HUES64 (cell line): Measurements from ENCODE around the gene SCARF1.

Experiments
- H3K27ac ChIP-seq: 2 replicates; pipeline ENCODE4 v1.7.0; 2013; ENCODE audit warnings: low read depth, low read length, inconsistent platforms
- H3K27me3 ChIP-seq: 2 replicates; pipeline ENCODE4 v1.6.1; 2013; ENCODE audit warnings: mild to moderate bottlenecking, low read length; ENCODE audit not compliant: insufficient read depth
- H3K36me3 ChIP-seq: 2 replicates; pipeline ENCODE4 v1.6.1; 2013; ENCODE audit warnings: mild to moderate bottlenecking, low read length; ENCODE audit not compliant: insufficient read depth
- H3K4me1 ChIP-seq: 2 replicates; pipeline ENCODE4 v1.6.1; 2013; ENCODE audit warnings: mild to moderate bottlenecking, low read length, moderate library complexity; ENCODE audit not compliant: insufficient read depth
- H3K4me3 ChIP-seq: 2 replicates; pipeline ENCODE4 v1.5.1; 2013; ENCODE audit warnings: mild to moderate bottlenecking, low read length, moderate library complexity
- H3K9ac ChIP-seq: 2 replicates; pipeline ENCODE4 v1.6.1; 2013; ENCODE audit warnings: mild to moderate bottlenecking, low read depth, low read length
- H3K9me3 ChIP-seq: 2 replicates; pipeline ENCODE4 v1.6.1; 2013; ENCODE audit warnings: low read depth, low read length; ENCODE audit not compliant: insufficient read depth
- WGBS: fragments of 150-250, 120-280 bp; methylation state at CpG from one replicate; pipeline ENCODE4 v1.1.7; 2013; ENCODE audit warnings: missing lambda C conversion rate; 5-methylcytosine and 5-hydroxymethylcytosine counted together

The SCARF1 gene

DNA sequence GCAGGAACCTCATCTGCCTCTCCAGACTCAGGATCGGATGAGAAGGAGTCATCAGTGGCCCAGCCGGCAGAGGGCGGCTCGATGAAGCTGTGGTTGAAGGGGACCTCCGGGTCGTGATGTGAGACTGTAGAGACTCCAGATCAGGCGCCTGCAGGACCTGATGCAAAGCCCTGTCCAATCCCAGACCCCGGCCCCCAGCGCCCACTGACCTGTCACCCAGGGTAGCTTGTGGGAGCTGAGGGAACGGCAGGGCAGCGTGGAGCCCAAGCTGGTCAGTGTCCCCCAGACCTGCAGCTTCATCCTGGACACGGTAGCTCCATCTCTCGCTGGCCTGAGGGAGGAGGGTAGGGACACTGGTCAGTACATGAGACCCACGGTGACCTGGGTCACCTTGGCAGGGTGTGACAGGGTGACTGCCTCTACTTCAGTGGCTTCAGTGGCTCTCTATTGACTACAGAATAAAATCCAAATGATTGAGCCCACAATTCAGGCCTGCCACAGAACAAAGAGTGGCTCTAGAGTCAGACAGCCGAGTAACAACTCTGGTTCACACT lies 8.7 kb downstream of the SCARF1 start:
- 84% methylated on average over 15 of the region's 15 CpGs for WGBS
- no peak overlapping the region for H3K4me3 ChIP-seq

DNA sequence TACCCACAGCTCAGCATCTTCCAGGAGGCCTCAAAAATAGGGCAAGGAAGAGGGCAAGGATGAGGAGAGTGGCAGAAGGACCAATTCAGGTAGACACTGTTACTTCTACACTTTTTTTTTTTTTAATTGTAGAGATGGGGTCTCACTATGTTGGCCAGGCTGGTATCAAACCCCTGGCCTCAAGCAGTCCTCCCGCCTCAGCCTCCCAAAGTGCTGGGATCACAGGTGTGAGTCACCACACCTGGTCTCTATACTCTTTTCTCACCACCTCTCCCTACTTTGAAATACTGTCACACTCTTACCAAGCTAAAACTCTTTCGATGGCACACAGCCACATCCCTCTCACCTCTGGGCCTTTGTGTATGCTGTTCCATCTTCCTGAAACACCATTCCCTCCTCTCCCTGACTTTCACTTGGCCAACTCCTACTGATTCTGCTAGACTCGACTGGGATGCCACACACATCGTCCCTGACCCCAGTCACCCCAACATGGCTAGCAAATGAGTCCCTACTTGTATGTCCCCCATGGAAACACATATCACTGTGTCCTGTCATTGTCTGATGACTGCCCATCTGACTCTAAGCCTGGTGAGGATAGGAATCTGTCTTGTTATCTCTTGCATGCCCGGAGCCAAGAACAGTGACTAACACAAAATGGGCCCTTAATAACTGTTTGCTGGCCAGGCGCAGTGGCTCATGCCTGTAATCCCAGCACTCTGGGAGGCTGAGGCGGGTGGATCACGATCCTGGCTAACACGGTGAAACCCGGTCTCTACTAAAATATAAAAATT lies 9.7 kb downstream of the SCARF1 start:
- Histone ChIP-seq H3K4me1 (peaks cover 9% of the 10 kb centered on the region; the same call in 1 of the 2 replicates), H3K27me3 (no peaks in the 10 kb centered on the region), H3K9ac (no peak overlapping the region), H3K9me3 (no peaks in the 10 kb centered on the region), H3K36me3 (no peaks in the 10 kb centered on the region), H3K4me3 (no peak overlapping the region), H3K27ac (no peak overlapping the region)
- 87% methylated on average over 10 of the region's 10 CpGs for WGBS

More for the DNA sequence above, 8.7 kb downstream of the SCARF1 start:
- no peaks in the 10 kb centered on the region for H3K36me3 ChIP-seq
- H3K9me3 ChIP-seq: no peaks in the 10 kb centered on the region
- no peaks in the 10 kb centered on the region for H3K27me3 ChIP-seq
- H3K4me1 ChIP-seq: peaks cover 9% of the 10 kb centered on the region; the same call in 1 of the 2 replicates
- no peak overlapping the region for H3K27ac ChIP-seq
- H3K9ac ChIP-seq: no peak overlapping the region

DNA sequence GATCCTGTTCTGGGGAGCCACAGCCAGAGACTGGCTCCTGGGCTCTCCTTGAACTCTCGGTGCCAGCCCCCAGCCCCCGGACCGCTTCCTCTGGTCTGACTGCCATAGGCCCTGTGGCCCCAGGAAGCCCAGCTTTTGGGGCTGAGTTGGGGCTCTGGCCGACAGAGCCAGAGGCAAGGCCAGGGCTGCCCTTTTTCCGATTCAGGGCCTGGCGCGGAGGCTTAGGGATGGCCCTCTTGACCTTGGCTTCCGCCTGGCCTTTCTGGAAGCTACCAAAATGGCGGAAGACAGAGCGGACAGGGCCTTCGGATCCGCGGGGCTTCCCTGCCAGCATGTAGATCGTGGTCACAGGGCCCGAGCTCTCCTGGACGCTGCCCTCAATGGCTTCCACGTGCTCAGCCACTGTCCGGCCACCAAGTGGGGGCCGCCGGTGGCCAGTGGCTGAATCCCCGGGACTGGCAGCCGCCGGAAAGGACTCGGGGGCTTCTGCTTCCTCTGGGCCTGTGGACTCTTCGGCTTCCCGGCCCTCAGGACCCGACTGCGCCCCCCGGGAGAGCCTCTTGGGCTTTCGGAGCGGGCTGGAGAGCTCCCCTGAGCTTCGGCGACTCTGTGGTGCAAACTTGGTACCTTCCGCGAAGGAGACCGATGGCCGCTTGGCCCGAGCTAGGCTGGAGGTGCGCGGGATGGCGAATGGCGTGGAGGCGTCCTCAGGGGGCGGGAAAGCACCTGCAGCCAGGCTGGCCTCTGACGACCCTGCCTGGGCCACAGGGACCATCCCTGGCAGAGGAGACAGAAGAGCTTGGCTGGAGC lies 10.5 kb downstream of the SCARF1 start:
- Histone ChIP-seq H3K27ac (no peak overlapping the region), H3K4me1 (peaks cover 9% of the 10 kb centered on the region; the same call in 1 of the 2 replicates), H3K4me3 (no peak overlapping the region), H3K9me3 (no peaks in the 10 kb centered on the region), H3K36me3 (no peaks in the 10 kb centered on the region), H3K9ac (no peak overlapping the region), H3K27me3 (peaks cover 2% of the 10 kb centered on the region; the same call in 1 of the 2 replicates)
- WGBS: 95% methylated on average over 45 of the region's 45 CpGs

DNA sequence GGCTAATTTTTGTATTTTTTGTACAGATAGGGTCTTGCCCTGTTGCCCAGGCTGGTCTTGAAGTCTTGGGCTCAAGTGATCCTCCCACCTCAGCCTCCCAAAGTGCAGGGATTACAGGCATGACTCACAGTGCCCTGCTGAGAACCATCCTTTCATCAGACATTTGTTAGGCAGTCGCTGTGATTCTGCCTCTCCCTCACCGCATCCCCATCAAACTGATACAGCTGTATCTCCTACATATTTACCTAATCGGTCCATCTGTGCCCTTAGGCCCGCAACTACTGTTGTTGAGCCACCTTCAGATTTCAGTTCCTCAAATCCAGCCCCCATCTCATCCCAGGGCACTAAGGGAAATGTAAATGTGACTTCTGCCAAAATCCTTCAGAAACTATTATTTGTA lies 14.9 kb downstream of the SCARF1 start:
- 64% methylated on average over 4 of the region's 4 CpGs for WGBS
- peaks cover 14% of the 10 kb centered on the region; the same call in 1 of the 2 replicates for H3K4me1 ChIP-seq

DNA sequence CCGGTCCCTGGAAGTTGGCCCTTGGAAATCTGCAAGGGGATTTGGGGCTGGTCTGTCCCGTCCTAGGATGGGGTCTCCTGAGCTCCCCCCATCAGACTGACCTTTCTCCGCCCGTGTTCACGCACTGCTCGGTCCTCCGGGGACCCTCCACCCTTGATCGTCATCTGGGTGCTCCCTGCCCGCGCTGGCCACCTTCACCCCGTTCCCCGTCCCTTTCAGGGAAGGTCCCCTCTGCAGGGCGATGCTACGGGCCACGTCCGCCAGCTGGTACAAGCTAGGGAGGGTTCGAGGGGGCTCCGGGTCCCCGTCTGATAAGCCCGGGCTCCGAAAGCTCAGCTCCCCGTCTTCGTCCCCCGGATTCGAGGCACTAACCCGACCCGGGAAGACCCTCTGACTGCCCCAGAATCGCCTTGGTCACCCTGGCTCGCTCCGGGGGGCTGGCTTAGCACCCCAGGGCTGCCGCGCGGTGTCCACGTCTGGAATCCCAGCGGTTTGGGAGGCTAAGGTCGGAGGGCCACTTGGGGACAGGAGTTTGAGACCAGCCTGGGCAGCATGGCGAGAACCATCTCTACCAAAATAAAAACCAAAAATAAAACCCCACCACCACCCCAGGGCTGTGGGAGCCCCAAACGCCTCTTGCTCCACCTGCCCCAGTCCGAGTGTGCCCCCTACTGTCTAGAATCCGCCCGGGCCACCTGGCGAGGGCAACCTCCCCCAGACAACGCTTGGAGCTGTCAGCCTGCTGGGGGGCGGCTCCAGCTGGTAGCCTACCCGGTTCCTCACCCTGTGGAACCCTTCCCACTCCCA lies 15.8 kb downstream of the SCARF1 start:
- no peaks in the 10 kb centered on the region for H3K36me3 ChIP-seq
- peaks cover 16% of the 10 kb centered on the region; the same call in 1 of the 2 replicates for H3K27me3 ChIP-seq
- peak overlapping the region; percentile 82 for H3K9ac ChIP-seq
- 14% methylated on average over 45 of the region's 45 CpGs for WGBS
- H3K9me3 ChIP-seq: no peaks in the 10 kb centered on the region
- H3K4me1 ChIP-seq: peaks cover 21% of the 10 kb centered on the region; the same call in 1 of the 2 replicates
- no peak overlapping the region for H3K27ac ChIP-seq
- peak overlapping the region; percentile 84 for H3K4me3 ChIP-seq

More for the DNA sequence above, 14.9 kb downstream of the SCARF1 start:
- Histone ChIP-seq H3K9me3 (no peaks in the 10 kb centered on the region), H3K4me3 (no peak overlapping the region), H3K27me3 (peaks cover 16% of the 10 kb centered on the region; the same call in 1 of the 2 replicates), H3K27ac (no peak overlapping the region), H3K9ac (no peak overlapping the region), H3K36me3 (no peaks in the 10 kb centered on the region)

- Histone ChIP-seq H3K27ac (peak overlapping the region; percentile 76), H3K4me3 (peak overlapping the region; percentile 84), H3K4me1 (peaks cover 21% of the 10 kb centered on the region; the same call in 1 of the 2 replicates), H3K36me3 (no peaks in the 10 kb centered on the region), H3K9ac (peak overlapping the region; percentile 94), H3K9me3 (no peaks in the 10 kb centered on the region), H3K27me3 (peaks cover 16% of the 10 kb centered on the region; the same call in 1 of the 2 replicates)
- WGBS: under 1% methylated on average over 77 of the region's 77 CpGs
Measured at GRCh38 chr17:1628856-1629503, 16.6 kb downstream of the SCARF1 start.

GRCh38 chr17:1627982-1628855 lies 17.3 kb downstream of the SCARF1 start, which contains the start of gene SLC43A2:
Gene SLC43A2, minus strand, starts transcription at chr17:1628834. Its CDS starts 960 bp downstream, at chr17:1627874.
- H3K4me3 ChIP-seq: peak within 1 kb of the TSS; percentile 84
- H3K27ac ChIP-seq: peak within 1 kb of the TSS; percentile 76
- H3K9ac ChIP-seq: peak within 1 kb of the TSS; percentile 94
- peaks cover 21% of the 10 kb centered on the region; the same call in 1 of the 2 replicates for H3K4me1 ChIP-seq
- no peaks in the 10 kb centered on the region for H3K36me3 ChIP-seq
- H3K9me3 ChIP-seq: no peaks in the 10 kb centered on the region
- H3K27me3 ChIP-seq: peaks cover 16% of the 10 kb centered on the region; the same call in 1 of the 2 replicates
- under 1% methylated on average over 95 of the region's 95 CpGs for WGBS

DNA sequence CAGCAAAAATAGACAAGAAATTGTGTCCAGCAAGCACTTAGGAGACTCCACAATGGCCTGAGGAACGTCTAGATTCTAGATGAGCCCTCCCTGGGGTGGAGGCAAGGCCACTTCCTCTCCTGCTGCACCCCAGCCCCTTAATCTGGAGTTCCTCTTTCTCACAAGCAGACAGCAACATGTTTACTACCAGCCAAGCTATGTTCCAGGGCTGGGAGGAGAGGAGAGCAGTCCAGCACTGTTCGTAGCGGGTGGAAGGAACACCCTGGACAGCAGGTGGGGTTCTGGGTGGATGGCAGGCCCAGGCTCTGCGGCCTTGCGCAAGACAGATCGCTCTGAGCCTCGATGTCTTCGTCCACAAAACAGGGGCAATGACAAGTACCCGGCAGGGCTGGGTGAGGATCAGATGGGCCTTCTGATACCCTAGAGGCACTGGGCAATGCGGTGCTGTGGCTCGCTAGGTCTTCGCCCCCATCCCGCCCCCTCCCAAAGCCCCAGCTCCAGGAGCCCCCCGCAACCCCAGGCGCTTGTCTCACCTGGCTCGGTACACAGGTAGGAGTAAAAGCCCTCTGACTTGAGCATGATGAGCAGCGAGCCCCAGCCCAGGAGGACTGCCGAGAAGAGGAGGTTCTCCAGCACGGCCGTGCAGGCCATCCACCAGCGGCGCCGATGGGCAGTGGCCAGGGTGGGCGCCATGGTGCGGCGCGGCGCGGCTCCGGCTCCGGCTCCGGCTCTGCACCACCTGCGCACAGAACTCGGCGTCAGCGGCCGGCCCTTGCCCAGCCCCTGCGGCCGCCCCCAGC lies 18.1 kb downstream of the SCARF1 start:
- Histone ChIP-seq H3K36me3 (no peaks in the 10 kb centered on the region), H3K9ac (no peak overlapping the region), H3K27ac (no peak overlapping the region), H3K27me3 (peaks cover 16% of the 10 kb centered on the region; the same call in 1 of the 2 replicates), H3K4me3 (peak overlapping the region; percentile 84), H3K4me1 (peaks cover 21% of the 10 kb centered on the region; the same call in 1 of the 2 replicates), H3K9me3 (no peaks in the 10 kb centered on the region)
- 30% methylated on average over 39 of the region's 39 CpGs for WGBS

DNA sequence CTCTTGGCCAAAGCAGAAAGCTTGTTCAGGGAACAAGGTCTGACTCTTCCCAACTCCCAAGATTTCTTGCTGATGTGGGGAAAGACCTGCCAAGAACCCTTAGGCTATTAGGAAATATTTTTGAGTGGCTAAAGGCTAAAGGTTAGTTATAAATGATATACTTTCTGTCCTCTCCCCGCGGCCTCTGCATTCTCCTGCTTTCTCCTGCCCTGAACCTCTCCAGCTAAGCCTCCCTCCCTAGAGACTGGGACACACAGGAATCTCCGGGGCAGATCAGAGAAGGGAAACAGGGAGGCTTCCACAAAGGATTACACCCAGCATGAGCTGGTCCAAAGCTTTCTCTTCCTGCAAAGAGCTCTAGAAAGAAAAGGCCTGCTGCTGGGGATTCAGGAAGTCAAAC lies 19.2 kb downstream of the SCARF1 start:
- Histone ChIP-seq H3K27ac (no peak overlapping the region), H3K4me3 (no peak overlapping the region), H3K9me3 (no peaks in the 10 kb centered on the region), H3K9ac (no peak overlapping the region), H3K36me3 (no peaks in the 10 kb centered on the region), H3K27me3 (peaks cover 16% of the 10 kb centered on the region; the same call in 1 of the 2 replicates), H3K4me1 (peaks cover 21% of the 10 kb centered on the region; the same call in 1 of the 2 replicates)
- 59% methylated on average over 3 of the region's 3 CpGs for WGBS
